Stimulated activated CD4-positive, alpha-beta T cell treated with anti-CD3 and anti-CD28 coated beads, Interleukin-12 subunit alpha, Interleukin-12 subunit beta, amount 100 ng/mL, for 48 hours (primary cell): ENCODE results near the gene ATR.
"Not testable (repeated sequence)": the region's sequence is repeated elsewhere in the genome, so short reads cannot be mapped to it uniquely, and the experiment has no call there.

Experiments used
- DNase-seq, 3 donors: peaks; one replicate each; pipeline ENCODE4 v3.0.0-alpha.2; 2020; ENCODE audit warnings: low read depth in 2 of 3, low spot score in 1 of 3

The ATR gene

DNA sequence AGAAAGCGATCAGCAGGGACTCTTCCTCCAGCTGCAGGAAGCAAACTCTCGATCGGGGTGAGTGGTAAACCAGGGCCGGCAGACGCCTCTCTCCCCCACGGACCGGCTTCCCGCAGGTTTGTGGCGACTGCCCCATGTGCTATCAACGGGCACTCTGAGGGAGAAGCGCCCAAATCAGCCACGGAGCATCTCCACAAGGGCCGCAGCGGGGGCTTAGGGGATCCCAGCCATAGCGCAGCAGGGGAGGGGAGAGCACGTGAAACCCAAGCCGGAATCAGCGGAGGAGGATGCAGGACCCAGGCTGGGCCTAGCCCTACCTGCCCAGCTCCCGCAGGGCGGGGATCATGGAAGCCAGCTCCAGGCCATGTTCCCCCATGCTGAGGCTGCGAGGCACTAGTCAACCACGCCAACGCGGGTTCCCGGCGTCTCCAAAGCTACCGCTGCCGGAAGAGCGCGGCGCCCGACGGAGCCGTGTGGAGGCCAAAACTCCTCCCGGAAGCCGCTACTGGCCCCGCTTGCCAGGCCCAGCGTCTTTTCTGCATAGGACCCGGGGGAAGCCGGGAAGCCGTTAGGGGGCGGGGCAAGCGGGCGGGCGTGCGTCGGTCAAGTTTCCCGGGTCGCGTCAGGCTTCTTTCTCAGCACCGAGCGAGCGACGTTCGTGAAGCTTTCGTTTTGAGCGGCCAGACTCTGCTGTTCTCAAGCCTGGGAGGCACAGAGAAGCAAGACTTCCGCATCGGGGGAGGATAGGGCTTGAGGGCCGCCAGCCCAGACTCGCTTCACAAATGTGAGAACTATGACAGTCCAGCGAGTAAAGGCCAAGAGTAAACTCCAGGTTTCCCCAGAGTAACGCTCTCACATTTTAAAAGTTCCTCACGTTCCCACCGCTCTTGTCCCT is at the start of gene ATR:
TSS of gene ATR (minus strand) at position 405 of the 895 bp plus-strand sequence. CDS start at position 376, 29 bp downstream.
- peak; percentile 93 to 96 (median 93) for DNase-seq

DNA sequence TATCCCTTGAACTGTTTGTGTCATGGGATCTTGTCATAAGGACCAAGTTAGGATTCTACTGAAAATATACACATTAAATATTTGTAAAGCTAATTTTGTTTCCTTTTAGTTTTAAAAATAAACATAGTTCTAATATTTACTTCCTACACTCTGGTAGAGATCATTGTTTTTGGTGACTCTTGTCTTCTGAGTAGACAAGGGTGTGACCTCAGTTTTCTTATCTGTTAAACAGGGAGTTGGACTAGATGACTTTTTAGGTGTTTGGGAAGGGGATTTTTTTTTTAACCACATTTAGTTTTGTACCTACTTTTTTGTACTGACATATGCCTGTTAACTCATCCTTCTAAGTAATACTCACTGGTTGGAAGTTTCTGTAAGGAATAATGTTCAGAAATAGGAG is 48.4 kb upstream of the ATR start:
- DNase-seq: no peak

DNA sequence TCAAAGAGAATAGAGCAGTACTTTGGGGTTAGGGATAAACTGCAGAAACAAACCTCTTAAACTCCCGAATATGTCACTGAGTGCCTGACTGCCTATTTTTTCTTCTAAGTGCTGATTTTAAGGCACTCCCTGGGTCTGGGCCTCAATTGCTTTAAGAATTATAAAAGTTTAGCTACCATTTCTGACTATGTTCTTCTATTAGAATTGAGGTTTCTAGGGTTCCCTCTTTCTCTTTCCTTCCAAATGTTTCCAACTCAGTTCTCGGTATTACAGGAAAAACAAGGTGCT is 46.6 kb upstream of the ATR start:
- DNase-seq: no peak

DNA sequence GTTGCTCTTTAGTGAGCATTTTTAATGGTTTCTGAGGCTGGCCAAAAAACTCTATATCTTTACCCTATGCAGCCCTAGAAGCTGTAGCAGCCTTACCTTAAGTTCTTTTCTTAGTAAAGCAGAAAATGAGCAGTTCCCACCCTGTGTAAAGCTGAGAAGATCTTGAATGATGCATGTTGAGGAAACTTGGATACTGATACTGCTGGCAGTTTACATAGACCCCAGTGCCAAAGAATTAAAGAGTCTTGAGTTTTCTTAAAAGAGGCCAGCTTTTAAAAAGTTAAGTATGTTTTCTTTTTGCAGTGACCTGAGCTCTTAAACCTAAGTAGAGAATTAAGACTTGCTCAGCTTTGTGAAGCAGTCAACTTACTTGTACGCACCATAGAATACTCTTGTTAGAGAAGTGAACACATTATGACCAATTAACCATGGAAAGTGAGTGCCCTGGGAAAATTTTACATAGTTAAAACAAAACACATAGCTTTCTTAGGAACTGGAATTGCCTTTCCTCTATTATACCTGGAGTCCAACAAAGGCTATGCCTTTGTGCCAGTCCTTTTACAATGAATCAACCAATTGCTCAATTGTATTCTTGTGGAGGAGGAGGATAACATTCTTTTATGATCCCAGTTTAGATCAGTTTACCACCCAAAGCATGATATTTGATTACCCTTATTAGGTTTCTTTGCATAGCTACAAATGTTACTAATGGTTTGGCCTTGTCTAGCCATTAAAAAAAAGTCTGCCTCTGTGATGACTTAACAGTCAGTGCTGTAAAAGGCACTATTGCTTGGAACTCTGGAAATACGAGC is 46.0 kb upstream of the ATR start:
- DNase-seq: no peak

DNA sequence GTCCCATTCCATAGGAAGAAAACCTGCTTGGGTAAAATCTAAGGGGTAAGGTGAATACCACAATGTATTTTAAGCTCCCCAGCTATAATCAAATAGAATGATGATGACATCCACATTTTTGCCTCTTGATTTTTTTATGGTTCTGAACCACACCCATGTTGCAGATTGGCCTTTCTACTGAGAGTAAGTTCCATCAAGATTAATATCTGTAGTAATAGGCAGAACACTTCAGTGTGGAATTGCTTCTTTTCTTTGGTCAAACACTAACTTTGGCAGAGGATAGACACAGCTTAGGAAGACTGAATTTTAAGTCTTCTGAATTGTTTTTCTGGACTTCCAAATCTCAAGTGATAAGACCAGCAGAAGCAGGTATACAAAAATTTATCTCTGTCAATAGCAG is 44.7 kb upstream of the ATR start:
- no peak for DNase-seq

DNA sequence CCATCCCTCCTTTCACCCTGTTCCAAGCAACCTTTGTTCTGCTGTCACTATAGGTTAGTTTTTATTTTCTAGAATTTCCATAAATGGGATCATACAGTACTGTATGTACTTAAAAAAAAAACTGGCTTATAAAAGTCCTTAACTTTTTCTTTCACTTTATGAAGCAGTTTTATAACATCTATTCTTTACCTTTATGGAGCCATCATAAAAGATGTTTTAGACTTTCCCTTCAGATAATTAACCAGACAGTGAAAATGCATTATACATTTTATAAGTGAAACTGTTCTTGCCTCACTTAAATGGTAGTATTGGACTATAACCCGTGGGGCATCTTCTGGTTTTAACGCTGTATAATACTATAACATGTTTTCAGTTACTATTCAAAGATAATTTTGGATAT is 43.9 kb upstream of the ATR start:
- DNase-seq: no peak

DNA sequence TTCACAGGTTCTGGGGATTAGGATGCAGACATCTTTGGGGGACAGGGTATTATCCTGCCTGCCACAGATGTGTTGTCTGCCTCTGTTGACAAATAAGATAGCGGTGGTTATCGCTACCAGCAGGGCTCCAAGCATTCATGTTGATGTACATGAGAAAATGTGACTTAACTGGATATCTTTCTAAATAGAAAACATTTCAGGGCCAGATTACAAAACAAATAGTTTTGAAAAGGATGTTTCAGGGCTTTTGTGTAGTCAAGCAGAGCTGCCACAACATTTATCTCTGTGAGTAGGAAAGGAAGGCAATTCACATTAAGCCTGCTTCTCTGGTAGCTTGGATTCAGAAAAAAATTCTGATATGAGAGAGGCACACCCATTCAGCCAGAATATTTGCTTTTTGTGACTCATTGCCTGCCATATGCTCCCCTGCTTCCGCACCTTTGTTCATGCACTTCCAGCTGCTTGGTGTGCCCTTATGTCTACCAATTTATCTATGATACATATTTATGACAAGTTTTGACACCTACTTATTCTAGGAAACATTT is 40.5 kb upstream of the ATR start:
- DNase-seq: no peak

DNA sequence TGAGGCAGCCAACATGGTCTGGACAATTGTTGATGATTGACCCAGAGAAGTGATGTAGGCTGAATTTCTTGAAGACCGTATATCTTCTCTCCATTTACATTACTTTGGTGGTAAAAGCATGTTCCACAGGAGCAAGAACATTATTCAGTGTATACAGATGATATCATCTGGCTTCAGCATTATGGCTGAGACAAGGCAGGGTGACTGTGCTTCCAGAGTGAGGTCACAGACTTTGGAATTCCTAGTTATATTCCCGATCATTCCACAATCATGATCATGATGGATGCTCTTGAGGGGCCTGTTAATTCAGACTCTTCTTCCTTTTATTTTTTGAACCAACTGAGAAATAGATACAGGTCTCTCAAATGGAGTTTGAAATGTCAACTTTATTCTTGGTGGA is 36.6 kb upstream of the ATR start:
- no peak for DNase-seq

DNA sequence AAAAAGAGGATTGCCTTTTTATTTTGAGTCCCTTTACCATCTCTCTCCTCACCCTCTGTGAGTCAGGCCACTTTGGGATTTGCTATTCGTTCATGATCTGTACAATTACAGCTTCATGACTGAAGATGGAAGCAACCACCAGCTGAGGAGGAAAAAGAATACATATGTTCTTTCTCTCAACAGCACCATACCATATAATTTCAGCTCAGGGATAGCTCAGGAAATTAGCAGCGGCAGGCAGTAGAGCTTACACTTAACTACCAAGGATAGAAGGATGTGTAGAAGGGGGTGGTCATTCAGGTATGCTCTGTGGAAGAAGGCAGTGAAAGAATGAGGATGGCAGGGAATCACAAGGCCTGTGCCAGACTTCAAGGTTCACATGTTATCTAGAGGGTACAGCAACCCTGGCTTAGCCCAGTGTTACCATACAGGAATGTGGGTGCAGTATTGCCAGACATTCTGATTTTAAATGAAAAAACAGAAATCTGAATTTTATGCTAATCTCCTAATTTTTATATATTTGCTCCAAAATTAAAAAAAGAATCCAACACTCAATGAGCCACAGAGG is 35.6 kb upstream of the ATR start:
- no peak for DNase-seq

DNA sequence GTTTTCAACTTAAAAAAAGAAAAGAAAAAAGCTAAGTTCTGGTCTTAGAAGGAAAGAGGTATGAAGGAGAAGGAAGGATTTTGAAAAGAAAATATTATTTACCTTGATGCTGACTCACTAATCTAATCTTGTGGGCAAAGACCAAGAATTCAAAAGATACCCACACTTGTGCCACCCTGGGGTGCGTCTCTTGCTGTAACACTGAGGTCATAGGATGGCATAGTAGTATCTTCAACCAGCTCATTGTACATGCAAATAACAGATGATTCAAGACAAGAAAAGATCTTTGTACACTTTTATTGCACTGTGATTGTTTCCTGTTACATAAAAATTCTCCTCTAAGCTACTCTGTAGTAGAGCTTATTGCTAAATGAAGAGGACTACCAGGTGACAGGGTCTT is 35.0 kb upstream of the ATR start:
- DNase-seq: no peak

GRCh38 chr3:142611206-142611605 is 32.7 kb upstream of the ATR start:
- no peak for DNase-seq

DNA sequence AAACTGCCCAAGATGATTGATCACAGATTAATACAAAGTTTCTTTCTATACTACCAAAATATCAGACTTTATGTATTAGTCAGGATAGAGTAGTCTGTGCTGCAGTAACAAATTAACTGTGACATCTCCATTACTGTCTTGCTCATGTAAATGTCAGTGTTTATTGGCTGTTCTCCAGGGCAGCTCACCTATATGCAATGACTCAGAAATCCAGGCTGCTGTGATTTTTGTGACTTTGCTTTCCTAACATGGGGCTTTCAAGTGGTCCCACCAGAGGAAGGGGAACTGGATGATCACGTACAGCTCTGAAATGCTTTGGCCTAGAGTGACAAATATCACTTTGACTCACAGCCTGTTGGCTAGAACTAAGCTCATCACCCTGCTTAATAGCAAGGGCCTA is 30.6 kb upstream of the ATR start:
- no peak for DNase-seq

GRCh38 chr3:142608631-142609030 is 30.1 kb upstream of the ATR start:
- no peak for DNase-seq

- no peak for DNase-seq
Measured at GRCh38 chr3:142604940-142605339, 26.4 kb upstream of the ATR start.

DNA sequence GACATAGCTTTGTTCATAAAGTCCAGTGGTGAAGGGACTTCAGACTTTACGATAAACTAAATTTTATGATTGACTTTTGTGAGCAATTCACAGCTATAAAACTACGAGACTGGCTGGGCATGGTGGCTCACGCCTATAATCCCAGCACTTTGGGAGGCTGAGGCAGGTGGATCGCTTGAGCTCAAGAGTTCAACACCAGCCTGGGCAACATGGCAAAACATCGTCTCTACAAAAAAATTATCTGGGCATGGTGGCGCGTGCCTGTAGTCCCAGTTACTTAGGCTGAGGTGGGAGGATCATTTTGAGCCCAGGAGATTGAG is 24.8 kb upstream of the ATR start:
- DNase-seq: not testable (repeated sequence)

DNA sequence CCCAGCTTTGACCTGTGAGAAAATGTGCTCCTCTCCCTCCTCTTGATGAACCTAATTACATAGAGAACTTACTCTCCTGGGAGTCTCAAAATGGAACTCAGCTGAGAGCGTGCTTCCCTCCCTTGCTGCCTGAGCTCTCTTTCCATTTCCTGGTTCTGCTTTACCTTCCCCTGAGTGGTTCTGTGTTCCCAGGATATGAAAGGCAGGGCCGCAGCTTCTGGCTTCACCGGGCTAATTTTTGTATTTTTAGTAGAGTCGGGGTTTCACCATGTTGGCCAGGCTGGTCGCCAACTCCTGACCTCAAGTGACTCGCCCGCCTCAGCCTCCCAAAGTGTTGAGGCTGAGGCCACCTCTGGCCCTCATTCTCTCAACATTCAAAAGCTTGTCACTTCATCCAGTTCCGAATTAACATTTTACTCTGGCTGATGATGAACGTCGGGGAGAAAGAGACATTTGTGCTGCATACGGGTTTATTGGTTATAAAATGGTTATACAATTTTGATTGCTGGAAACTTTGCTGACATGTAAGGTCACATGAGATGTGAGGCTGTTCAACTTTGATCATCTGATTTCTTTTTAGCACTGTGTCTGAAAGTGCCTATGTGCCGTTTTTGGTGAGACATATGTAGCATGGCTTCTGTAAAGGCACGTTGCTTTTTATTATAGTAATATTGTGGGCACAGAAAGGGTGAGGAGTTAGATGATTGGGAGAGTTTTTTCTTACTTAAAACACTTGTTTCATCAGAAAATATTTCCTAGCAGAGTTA is 24.3 kb upstream of the ATR start:
- no peak for DNase-seq

DNA sequence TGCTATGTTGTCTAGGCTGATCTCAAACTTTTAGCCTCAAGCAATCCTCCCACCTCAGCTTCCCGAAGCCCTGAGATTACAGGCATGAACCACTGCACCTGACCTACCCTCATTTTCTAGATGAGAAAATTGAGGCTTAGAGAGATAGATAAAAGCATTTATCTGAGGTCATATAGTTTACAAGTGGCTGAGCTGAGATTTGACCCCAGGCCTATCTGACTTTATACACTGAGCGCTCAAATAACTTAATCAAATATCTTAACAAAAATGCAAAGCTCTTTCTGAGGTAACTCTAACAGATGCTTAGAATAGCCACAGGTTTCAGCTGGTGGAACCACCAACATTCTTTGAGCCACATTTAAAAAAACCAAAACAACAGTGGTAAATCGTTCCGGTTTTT is 23.2 kb upstream of the ATR start:
- no peak for DNase-seq

DNA sequence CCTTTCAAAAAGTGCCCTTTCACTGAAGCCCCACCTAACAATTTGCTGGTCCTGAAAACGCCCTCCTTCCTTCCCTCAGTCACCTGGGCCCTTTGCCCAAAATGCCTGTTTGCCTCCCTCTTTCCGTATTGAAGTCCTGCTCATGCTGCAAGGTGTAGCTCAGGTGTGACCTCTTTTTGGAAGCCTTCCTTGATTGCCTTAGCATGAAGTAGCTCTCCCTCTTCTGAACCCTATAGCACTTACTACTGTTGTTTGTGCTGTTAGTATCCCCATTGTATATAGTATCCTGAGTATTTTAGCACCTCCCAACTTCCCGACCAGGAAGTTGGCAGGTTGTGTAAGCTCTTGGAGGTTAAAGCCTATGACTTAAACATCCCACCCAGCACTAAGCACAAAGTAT is 19.4 kb upstream of the ATR start:
- DNase-seq: no peak

DNA sequence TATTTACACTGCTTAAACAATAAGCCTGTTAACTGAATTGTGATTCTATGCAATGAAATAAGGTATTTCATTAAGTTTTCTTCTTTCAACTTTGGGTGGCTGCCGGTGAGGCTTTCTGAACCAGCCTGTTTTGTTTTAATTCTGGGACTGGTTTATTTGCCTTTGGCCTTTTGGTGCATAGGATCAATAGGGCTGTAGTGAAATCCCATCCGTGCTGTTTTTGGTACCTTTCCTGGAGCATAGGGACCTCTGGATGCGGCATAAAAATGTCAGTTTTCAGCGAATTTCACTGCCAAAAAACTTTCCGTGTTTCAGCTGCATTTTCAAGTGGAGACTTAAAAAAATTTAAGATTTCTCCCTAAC is 18.2 kb upstream of the ATR start:
- no peak for DNase-seq

GRCh38 chr3:142595951-142596725 is 17.6 kb upstream of the ATR start, which contains the start of gene PLS1:
Gene PLS1, plus strand, starts transcription at chr3:142596393. Its CDS starts 67,845 bp downstream, at chr3:142664238.
- DNase-seq: peak; percentile 75 to 91 (median 80)

GRCh38 chr3:142595581-142595950 is 17.0 kb upstream of the ATR start:
- no peak for DNase-seq
